ENCODE results near the gene ANGPTL4.

Gene ANGPTL4

DNA sequence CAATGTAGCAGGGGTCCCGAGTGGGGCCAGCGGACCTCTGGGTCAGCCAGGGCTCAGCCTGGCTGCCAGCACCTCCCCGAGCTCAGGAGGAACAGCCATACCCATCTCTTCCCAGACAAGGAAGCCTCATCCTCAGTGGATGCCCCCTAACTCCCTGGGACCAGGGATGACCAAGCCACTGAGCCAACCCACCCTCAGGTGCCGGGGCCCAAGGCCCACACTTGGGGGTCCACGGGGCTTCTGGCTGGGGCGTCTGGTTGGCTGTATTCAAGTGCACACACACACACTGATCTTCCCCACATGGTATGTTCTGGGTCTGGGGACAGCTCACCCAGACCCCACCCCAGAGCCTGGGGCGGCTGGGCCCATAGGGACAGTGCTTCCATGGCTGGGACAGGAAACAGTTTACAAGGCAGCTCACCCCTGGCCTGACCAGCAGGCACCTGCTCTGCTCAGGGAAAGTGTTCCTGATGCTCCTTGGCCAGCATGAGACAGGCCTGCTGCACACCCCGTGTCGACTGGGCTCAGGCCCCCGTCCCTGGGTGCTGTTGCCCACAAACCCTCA is 33.9 kb downstream of the ANGPTL4 start:
- H3K4me3 ChIP-seq (ENCODE audit: low read length), result no peak overlapping the region
- TF ChIP-seq, protein P1, sequence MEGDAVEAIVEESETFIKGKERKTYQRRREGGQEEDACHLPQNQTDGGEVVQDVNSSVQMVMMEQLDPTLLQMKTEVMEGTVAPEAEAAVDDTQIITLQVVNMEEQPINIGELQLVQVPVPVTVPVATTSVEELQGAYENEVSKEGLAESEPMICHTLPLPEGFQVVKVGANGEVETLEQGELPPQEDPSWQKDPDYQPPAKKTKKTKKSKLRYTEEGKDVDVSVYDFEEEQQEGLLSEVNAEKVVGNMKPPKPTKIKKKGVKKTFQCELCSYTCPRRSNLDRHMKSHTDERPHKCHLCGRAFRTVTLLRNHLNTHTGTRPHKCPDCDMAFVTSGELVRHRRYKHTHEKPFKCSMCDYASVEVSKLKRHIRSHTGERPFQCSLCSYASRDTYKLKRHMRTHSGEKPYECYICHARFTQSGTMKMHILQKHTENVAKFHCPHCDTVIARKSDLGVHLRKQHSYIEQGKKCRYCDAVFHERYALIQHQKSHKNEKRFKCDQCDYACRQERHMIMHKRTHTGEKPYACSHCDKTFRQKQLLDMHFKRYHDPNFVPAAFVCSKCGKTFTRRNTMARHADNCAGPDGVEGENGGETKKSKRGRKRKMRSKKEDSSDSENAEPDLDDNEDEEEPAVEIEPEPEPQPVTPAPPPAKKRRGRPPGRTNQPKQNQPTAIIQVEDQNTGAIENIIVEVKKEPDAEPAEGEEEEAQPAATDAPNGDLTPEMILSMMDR (conservative IDR thresholded peaks at IDR 0.05; ENCODE audit: low read length), result no peak
- DNase-seq (ENCODE audit: low read depth), result no peak

DNA sequence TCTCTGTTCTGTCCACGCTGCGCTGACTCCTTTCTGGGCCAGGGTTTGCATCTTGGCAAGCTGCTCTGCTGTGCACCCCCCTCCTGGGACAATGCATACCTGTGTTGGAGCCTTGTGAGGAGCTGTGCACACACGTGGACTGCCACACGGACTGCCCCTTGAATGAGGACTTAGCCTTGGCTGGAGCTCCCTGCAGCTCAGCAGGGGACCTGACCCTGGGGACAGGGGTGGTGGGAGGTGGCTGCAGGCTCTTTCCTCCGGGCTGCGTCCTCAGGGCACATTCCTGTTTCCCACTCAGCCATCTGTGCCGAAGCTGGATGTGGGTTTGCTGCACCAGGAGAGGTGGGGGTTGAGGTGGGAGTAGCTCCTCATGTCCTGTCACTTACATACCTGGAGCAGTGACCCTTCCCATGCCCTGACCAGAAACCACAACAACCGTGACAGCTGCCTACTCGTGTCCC is 34.4 kb downstream of the ANGPTL4 start:
- DNase-seq (ENCODE audit: low read depth), result no peak
- TF ChIP-seq, protein P1 (conservative IDR thresholded peaks at IDR 0.05; ENCODE audit: low read length), result no peak
- no peak overlapping the region for H3K4me3 ChIP-seq (ENCODE audit: low read length)

DNA sequence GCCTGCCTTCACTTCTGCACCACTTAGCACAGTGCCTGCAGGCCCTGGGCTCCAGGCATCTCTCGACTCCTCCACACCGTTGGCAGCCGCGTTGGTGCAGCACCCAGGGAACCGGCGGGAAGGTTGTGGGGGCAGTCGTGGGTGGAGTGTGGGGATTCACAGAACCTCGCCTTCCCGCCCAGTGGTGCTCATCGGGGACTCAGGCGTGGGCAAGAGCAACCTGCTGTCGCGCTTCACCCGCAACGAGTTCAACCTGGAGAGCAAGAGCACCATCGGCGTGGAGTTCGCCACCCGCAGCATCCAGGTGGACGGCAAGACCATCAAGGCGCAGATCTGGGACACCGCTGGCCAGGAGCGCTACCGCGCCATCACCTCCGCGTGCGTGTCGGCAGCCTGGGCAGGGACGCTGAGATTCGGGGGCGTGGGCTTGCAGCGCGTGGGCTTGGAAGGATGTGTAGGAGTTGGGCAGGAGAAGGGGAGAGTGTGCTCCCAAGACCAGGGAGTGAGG is 35.8 kb downstream of the ANGPTL4 start:
- no peak overlapping the region for H3K4me3 ChIP-seq (ENCODE audit: low read length)
- DNase-seq (ENCODE audit: low read depth), result no peak
- TF ChIP-seq, protein P1 (conservative IDR thresholded peaks at IDR 0.05; ENCODE audit: low read length), result no peak

DNA sequence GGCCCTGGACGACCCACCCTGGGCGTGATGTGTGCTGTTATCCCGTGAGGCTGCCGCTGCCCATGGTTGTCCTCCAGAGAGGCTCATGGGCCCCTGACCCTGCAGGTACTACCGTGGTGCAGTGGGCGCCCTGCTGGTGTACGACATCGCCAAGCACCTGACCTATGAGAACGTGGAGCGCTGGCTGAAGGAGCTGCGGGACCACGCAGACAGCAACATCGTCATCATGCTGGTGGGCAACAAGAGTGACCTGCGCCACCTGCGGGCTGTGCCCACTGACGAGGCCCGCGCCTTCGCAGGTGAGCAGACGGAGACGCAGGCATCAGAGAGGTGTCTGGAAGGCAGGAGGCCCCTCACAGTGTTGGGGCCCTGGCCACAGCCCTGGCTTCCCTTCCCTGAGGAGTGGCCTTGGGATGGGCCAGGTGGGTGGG is 38.0 kb downstream of the ANGPTL4 start:
- no peak for DNase-seq (ENCODE audit: low read depth)
- H3K4me3 ChIP-seq (ENCODE audit: low read length), result no peak overlapping the region
- TF ChIP-seq, protein P1 (conservative IDR thresholded peaks at IDR 0.05; ENCODE audit: low read length), result no peak

DNA sequence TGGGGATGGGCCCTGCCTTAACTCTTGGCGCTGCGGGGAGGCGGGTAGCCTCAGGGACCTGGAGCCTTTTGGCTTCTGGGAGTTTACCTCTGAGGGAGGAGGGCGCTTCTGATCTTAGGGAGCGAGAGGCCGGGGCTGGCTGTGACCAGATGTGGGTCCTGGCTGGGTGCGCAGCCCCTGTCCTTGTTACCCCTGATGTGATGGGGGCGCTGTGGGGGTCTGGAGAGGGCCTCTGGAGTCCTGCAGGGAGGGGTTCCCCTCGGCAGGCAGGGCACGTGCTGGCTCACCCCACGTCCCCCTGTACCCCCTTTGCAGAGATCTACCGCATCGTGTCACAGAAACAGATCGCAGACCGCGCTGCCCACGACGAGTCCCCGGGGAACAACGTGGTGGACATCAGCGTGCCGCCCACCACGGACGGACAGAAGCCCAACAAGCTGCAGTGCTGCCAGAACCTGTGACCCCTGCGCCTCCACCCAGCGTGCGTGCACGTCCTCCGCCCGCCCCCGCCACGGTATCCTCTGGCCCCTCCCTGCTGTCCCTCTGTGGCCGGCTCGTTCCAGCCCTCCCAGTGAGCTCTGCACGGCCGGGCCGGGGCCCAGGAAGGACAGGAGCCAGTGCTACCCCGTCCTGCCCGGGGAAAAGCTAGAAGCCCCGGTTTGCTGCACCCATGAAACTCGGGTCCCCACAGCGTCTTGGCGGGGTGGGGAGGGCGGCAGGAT is 39.3 kb downstream of the ANGPTL4 start:
- no peak overlapping the region for H3K4me3 ChIP-seq (ENCODE audit: low read length)
- TF ChIP-seq, protein P1 (conservative IDR thresholded peaks at IDR 0.05; ENCODE audit: low read length), result no peak
- DNase-seq (ENCODE audit: low read depth), result no peak

DNA sequence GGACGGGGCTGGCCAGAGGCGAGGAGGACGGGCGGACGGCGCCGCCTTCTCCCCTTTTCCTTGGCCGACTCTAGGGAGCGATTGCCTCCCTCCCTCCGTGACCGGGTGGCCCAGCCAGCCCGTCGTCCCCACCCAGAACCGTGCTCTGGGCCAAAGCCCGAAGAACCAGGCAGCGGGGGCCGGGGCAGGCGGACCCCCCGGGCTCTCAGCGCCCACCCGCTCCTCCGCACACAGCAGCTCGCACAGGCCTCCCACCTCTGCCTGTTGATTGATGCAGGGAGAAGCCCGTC is 39.8 kb downstream of the ANGPTL4 start:
- DNase-seq (ENCODE audit: low read depth), result no peak
- no peak overlapping the region for H3K4me3 ChIP-seq (ENCODE audit: low read length)
- TF ChIP-seq, protein P1 (conservative IDR thresholded peaks at IDR 0.05; ENCODE audit: low read length), result no peak
